Suprapubic skin (tissue), 4 donors: ENCODE results near the gene NAT14. TPM values are rescaled to one million over a fixed set of nuclear protein-coding genes. Genes with fewer than 3 reads are reported as not detected.

ENCODE experiments used
- DNase-seq, 2 donors: peaks; one replicate each; pipeline ENCODE4 v3.0.0-alpha.2; 2019; ENCODE audit warnings: low spot score in 2 of 2
- H3K27ac ChIP-seq: fragments of 200-600 bp; sonication (generic); one replicate; pipeline ENCODE4 v1.5.1; 2019
- H3K27me3 ChIP-seq: fragments of 200-600 bp; sonication (generic); one replicate; pipeline ENCODE4 v1.5.1; 2019
- H3K36me3 ChIP-seq: fragments of 200-600 bp; sonication (generic); one replicate; pipeline ENCODE4 v1.5.1; 2019
- H3K4me1 ChIP-seq: fragments of 200-600 bp; sonication (generic); one replicate; pipeline ENCODE4 v1.5.1; 2019
- H3K4me3 ChIP-seq: fragments of 200-600 bp; sonication (generic); one replicate; pipeline ENCODE4 v1.5.1; 2019; ENCODE audit warnings: mild to moderate bottlenecking
- H3K9me3 ChIP-seq: fragments of 200-600 bp; sonication (generic); one replicate; pipeline ENCODE4 v1.5.1; 2019
- EP300 ChIP-seq: sonication (generic); formaldehyde crosslinking; IDR thresholded peaks from one replicate; pipeline ENCODE4 v1.6.1; 2017; ENCODE audit warnings: antibody characterized with exemption
- POLR2A ChIP-seq, 2 donors: fragments of 450-650 bp; IDR thresholded peaks; one replicate each; pipeline ENCODE4 v1.6.1; 2017; ENCODE audit warnings: antibody characterized with exemption in 2 of 2, mild to moderate bottlenecking in 2 of 2, moderate library complexity in 2 of 2
- POLR2AphosphoS5 ChIP-seq, 3 donors: sonication (generic); formaldehyde crosslinking; IDR thresholded peaks; one replicate each; pipeline ENCODE4 v1.6.1; 2017; ENCODE audit warnings: antibody characterized with exemption in 3 of 3
- WGBS: methylation state at CpG from one replicate; pipeline ENCODE4 v1.1.5; 2018; 5-methylcytosine and 5-hydroxymethylcytosine counted together
- total RNA-seq, 4 donors: library from RNA; depleted of rRNA; stranded (reverse); fragments of >200 nt; gene quantifications; one replicate each; pipeline ENCODE4 v1.1.0, GENCODE V29; 2016
- TF ChIP-seq, protein P1 (sequence below), 2 donors: fragments of 200-600 bp in 1 of 2; fragments of 450-650 bp in 1 of 2; sonication (generic) in 1 of 2; IDR thresholded peaks; one replicate each; pipeline ENCODE4 v1.5.1; 2016 to 2019; ENCODE audit warnings: antibody characterized with exemption in 2 of 2, mild to moderate bottlenecking in 1 of 2, moderate library complexity in 1 of 2

NAT14 gene
- total RNA-seq, 4 donors from 2014 or later = 2.4 to 4.8 (median 4.0) TPM

DNA sequence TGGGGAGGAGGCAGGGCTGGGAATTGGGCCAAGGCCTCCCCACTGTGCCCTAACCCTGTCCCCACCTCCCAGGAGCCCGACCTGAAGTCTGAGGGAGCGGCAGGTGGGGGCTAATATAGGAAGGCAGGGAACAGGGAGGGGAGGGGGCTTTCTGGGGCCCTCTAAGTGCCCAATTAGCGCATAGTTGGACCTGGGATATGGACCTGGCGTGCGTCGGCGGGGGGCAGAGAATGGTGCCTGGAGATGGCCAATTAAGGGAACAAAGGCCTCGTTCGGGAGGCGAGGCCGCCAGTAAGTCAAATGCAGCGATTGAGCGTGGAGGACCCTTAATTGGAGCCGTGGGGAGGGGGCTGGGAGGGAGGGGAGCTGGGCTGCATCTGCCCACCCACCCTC is 20.3 kb upstream of the NAT14 start, which contains the start of gene C19orf85:
TSS of gene C19orf85 (minus strand) at position 90 of the 393 bp plus-strand sequence. CDS start 197 bp downstream, outside the sequence.
- DNase-seq = no peak
- H3K9me3 ChIP-seq = no peaks in the 10 kb centered on the region
- H3K4me3 ChIP-seq = no peak within 1 kb of the TSS
- H3K4me1 ChIP-seq = peaks cover 22% of the 10 kb centered on the region
- no peaks in the 10 kb centered on the region for H3K27me3 ChIP-seq
- 80% methylated on average over 14 of the region's 14 CpGs for WGBS
- H3K27ac ChIP-seq = no peak within 1 kb of the TSS
- H3K36me3 ChIP-seq = no peaks in the 10 kb centered on the region
- TF ChIP-seq POLR2AphosphoS5 (IDR thresholded peaks at IDR 0.05) = no peak
- TF ChIP-seq POLR2A (IDR thresholded peaks at IDR 0.05) = no peak
- TF ChIP-seq, protein P1, sequence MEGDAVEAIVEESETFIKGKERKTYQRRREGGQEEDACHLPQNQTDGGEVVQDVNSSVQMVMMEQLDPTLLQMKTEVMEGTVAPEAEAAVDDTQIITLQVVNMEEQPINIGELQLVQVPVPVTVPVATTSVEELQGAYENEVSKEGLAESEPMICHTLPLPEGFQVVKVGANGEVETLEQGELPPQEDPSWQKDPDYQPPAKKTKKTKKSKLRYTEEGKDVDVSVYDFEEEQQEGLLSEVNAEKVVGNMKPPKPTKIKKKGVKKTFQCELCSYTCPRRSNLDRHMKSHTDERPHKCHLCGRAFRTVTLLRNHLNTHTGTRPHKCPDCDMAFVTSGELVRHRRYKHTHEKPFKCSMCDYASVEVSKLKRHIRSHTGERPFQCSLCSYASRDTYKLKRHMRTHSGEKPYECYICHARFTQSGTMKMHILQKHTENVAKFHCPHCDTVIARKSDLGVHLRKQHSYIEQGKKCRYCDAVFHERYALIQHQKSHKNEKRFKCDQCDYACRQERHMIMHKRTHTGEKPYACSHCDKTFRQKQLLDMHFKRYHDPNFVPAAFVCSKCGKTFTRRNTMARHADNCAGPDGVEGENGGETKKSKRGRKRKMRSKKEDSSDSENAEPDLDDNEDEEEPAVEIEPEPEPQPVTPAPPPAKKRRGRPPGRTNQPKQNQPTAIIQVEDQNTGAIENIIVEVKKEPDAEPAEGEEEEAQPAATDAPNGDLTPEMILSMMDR (IDR thresholded peaks at IDR 0.05) = no peak
- TF ChIP-seq EP300 = no peak

DNA sequence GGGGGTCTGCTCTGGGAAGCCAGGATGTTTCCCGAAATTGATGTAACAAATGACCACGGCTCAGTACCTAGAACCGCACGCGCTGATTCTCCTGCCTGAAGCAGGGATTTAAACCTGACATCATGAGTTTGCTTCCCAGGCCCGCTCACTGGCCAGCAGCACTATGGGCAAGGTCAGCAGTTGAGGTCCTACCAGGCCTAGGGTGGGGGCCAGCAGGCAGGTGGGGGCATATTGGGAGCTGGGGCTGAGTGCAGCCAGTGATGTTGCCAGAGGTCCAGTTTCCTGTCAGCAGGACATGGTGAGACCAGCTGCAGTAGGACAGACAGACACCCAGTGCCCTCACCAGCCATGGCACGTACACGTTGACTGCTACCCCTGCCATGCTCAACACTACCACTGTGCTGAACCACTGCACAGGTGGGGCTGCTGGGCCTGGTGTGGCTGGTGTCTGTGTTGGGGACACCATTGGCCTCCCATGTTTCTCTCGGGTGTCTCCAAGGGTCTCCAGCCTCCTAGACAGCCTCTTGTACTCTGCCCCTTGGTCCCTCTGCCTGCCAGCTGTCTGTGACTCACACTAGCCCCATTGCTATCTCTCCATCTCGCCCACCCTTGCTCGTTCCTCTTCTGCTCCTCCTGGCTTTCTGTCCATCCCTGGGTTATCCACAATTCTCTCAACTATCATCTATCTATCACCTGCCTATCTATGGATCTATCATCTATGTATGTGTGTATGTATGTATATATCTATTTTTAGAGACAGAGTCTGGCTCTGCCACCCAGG is 19.3 kb upstream of the NAT14 start:
- Histone ChIP-seq H3K36me3 (no peaks in the 10 kb centered on the region), H3K4me1 (peaks cover 12% of the 10 kb centered on the region), H3K27me3 (no peaks in the 10 kb centered on the region), H3K27ac (no peak overlapping the region), H3K4me3 (no peak overlapping the region), H3K9me3 (no peaks in the 10 kb centered on the region)
- no peak for DNase-seq
- 64% methylated on average over 4 of the region's 11 CpGs for WGBS
- TF ChIP-seq EP300 = no peak
- no peak for TF ChIP-seq POLR2AphosphoS5 (IDR thresholded peaks at IDR 0.05)
- TF ChIP-seq, protein P1 (IDR thresholded peaks at IDR 0.05) = no peak
- no peak for TF ChIP-seq POLR2A (IDR thresholded peaks at IDR 0.05)

DNA sequence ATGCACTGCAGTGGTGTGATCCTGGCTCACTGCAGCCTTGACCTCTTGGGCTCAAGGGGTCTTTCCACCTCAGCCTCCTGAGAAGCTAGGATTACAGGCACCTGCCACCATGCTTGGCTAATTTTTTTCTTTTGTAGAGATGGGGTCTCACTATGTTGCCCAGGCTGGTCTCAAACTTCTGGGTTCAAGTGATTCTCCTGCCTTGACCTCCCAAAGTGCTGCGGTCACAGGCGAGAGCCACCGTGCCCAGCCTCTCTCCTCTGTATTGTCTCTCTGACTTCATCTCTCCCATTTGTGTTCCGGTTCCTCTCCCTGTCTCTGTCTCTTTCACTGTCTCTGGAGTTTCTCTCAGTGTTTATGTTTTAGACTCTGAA is 18.8 kb upstream of the NAT14 start:
- no peak overlapping the region for H3K27ac ChIP-seq
- no peaks in the 10 kb centered on the region for H3K36me3 ChIP-seq
- H3K27me3 ChIP-seq = no peaks in the 10 kb centered on the region
- H3K9me3 ChIP-seq = no peaks in the 10 kb centered on the region
- DNase-seq = no peak
- 88% methylated on average over 4 of the region's 4 CpGs for WGBS
- no peak overlapping the region for H3K4me3 ChIP-seq
- no peak for TF ChIP-seq POLR2A (IDR thresholded peaks at IDR 0.05)
- no peak for TF ChIP-seq POLR2AphosphoS5 (IDR thresholded peaks at IDR 0.05)
- no peak for TF ChIP-seq EP300
- TF ChIP-seq, protein P1 (IDR thresholded peaks at IDR 0.05) = no peak
- H3K4me1 ChIP-seq = peaks cover 6% of the 10 kb centered on the region

DNA sequence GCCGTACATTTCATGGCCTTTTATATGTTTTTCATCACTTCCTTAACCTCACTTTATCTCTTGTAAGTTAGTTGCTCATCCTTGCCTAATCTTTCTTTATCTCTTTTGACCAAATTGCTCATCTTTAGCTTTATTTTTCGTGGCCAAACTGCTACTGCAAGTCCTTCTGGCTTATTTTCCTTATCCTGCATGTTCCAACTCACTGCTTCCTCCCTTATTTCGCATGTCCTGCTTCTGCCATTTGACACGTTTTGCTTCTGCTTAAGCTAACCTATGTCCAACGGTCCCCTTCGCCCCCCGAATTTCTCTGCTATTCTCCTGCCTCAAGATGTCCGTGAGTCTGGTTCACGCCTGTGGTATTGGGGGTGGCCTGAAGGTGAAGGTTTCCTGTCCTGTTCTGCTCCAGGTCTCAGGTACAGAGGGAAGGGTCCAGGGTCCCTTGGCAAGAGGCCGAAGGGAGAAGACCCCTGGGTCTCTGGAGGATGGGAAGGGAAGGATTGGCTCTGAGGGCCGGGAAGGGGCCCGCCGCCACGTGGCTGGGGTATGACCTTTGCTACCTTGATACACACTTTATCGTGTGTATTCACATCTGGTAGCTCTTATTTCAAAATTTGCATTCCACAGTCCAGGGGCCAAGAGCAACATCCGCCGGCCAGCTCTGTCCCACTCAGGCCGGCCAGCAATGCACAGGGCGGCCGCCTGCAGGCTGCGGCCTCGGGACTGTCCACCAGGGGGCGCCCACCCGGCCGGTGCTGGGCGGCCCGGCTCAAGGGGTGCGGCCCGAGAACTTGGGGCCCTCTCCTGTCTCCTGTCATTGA is 17.5 kb upstream of the NAT14 start:
- no peaks in the 10 kb centered on the region for H3K9me3 ChIP-seq
- no peak overlapping the region for H3K4me3 ChIP-seq
- 57% methylated on average over 15 of the region's 29 CpGs for WGBS
- peaks cover under 1% of the 10 kb centered on the region for H3K4me1 ChIP-seq
- H3K27me3 ChIP-seq = no peaks in the 10 kb centered on the region
- TF ChIP-seq EP300 = no peak
- TF ChIP-seq POLR2AphosphoS5 (IDR thresholded peaks at IDR 0.05) = no peak
- TF ChIP-seq, protein P1 (IDR thresholded peaks at IDR 0.05) = peak; percentile 95 to 99
- DNase-seq = no peak
- no peaks in the 10 kb centered on the region for H3K36me3 ChIP-seq
- H3K27ac ChIP-seq = no peak overlapping the region

DNA sequence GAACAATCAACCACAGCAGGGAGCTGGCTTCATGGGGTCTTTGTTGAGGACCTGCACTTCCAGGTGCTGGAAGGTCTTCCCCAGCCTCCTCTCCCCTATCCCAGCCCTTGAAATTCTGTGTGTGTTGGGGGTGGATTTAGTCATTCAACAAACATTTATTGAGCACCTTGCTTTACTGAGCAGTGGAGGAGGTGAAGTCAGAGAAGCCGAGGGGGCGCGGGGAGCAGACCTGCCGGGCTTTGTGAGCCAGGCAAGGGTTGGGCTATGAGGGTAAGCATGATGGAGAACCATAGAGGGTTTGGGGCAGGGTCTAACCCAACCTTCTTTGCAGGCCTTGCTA is 17.0 kb upstream of the NAT14 start:
- WGBS = 24% methylated on average over 4 of the region's 4 CpGs

More for the DNA sequence above, 17.0 kb upstream of the NAT14 start:
- TF ChIP-seq, protein P1 (IDR thresholded peaks at IDR 0.05) = no peak
- TF ChIP-seq POLR2A (IDR thresholded peaks at IDR 0.05) (no peak), EP300 (no peak), POLR2AphosphoS5 (IDR thresholded peaks at IDR 0.05) (no peak)
- H3K4me1 ChIP-seq = no peaks in the 10 kb centered on the region
- no peaks in the 10 kb centered on the region for H3K36me3 ChIP-seq
- H3K4me3 ChIP-seq = no peak overlapping the region
- H3K9me3 ChIP-seq = no peaks in the 10 kb centered on the region
- H3K27ac ChIP-seq = no peak overlapping the region
- DNase-seq = no peak
- no peaks in the 10 kb centered on the region for H3K27me3 ChIP-seq
